Fibroblast of skin of back (primary cell): ENCODE data around the gene IL36A.

ENCODE experiments used
- DNase-seq: peaks from one replicate; pipeline ENCODE4 v3.0.0-alpha.2; 2013

IL36A gene

GRCh38 chr2:113052396-113052917 lies 47.2 kb downstream of the IL36A start, which contains the start of gene IL36B:
TSS of gene IL36B (minus strand) at chr2:113052867.
- DNase-seq: no peak

GRCh38 chr2:113053666-113054065 lies 48.4 kb downstream of the IL36A start:
- no peak for DNase-seq

GRCh38 chr2:113054066-113054465 lies 48.8 kb downstream of the IL36A start:
- DNase-seq: no peak

- DNase-seq: no peak
Measured at GRCh38 chr2:113056521-113056920, 51.3 kb downstream of the IL36A start.

GRCh38 chr2:113057117-113057516 lies 51.9 kb downstream of the IL36A start:
- no peak for DNase-seq
